Measurements from ENCODE around the gene UBXN7.
"Not testable (repeated sequence)": the region's sequence is repeated elsewhere in the genome, so short reads cannot be mapped to it uniquely, and the experiment has no call there.

The UBXN7 gene, protein sequence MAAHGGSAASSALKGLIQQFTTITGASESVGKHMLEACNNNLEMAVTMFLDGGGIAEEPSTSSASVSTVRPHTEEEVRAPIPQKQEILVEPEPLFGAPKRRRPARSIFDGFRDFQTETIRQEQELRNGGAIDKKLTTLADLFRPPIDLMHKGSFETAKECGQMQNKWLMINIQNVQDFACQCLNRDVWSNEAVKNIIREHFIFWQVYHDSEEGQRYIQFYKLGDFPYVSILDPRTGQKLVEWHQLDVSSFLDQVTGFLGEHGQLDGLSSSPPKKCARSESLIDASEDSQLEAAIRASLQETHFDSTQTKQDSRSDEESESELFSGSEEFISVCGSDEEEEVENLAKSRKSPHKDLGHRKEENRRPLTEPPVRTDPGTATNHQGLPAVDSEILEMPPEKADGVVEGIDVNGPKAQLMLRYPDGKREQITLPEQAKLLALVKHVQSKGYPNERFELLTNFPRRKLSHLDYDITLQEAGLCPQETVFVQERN

DNA sequence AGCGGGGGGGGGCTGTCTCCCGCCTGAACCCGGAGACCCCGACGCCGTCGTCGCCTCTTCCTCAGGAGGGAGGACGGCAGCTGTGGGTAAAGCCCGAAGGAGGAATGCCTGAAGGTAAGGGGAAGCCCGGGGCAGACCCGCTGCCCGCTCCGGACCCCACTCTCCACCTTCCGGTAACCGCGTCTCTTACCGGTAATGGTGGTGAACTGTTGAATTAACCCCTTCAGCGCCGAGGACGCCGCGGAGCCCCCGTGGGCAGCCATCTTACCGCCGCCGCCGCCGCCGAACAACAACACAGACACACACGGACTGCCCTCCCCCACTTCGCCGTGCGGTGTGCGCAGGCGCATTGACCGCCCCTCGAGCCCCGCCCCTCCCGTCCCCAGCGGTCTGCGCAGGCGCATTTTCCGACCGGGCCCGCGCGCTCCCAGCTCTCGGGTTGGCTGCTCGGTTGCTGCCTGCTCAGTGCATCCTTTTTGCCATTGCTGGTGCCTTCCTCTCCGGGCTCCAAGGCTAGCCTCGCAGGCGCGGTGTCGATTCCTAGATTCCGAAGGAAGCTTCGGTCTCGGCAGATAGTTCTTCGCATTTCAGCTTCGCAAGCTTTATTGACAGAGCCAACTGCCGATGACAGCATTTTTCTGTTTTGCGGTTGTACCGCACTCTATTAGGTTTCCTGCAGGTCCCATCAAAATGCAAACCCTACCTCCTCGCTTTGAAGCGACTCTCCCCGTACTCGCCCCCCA, at the start of gene UBXN7:
TSS of gene UBXN7 (minus strand) at position 291 of the 743 bp plus-strand sequence. CDS start at position 263, 28 bp downstream.
- peak; percentile 89 to 98 (median 97) for DNase-seq (ENCODE audit: low read depth in 3 of 3, low spot score in 1 of 3)

DNA sequence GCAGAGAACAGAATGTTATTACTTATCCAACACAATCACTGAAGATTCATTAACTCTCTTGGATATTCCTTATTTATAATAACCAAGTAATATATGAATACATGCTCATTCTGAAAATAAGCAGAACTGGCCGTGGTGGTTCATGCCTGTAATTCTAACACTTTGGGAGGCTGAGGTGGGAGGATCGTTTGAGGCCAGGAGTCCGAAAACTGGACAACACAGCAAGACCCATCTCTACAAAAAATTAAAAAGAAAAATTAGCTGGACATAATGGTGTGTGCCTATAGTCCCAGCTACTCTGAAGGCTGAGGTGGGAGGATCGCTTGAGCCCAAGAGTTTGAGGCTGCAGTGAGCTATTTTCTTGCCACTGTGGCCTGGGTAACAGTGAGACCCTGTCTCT, 45.5 kb upstream of the UBXN7 start:
- DNase-seq (ENCODE audit: low read depth in 3 of 3, low spot score in 1 of 3): no peak

DNA sequence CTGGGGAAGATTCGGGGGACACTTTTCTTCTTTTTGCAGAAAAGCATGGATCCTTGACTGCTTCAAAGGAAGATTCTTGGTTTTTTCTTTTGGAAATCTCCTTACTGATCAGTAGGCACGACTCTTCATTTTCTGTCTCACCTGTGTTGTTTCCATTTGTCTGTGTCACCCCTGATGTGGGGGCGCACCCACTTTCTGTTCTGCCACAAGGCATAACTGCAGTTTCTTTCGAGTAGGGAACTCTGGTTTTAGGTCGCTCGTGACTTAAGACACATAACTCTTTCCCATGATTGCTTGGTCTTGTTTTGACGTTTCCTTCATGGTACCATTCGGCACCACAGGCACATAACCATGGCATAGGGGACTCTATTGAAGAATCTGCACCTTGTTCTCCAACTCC, 40.1 kb upstream of the UBXN7 start:
- no peak for DNase-seq (ENCODE audit: low read depth in 3 of 3, low spot score in 1 of 3)

- DNase-seq (ENCODE audit: low read depth in 3 of 3, low spot score in 1 of 3): no peak
These were observed 39.3 kb upstream of the UBXN7 start for GRCh38 chr3:196471551-196471950.

- DNase-seq (ENCODE audit: low read depth in 3 of 3, low spot score in 1 of 3): not testable (repeated sequence)
These were observed 38.0 kb upstream of the UBXN7 start for GRCh38 chr3:196470182-196470581.

GRCh38 chr3:196463804-196464203, 31.6 kb upstream of the UBXN7 start:
- no peak for DNase-seq (ENCODE audit: low read depth in 3 of 3, low spot score in 1 of 3)

DNA sequence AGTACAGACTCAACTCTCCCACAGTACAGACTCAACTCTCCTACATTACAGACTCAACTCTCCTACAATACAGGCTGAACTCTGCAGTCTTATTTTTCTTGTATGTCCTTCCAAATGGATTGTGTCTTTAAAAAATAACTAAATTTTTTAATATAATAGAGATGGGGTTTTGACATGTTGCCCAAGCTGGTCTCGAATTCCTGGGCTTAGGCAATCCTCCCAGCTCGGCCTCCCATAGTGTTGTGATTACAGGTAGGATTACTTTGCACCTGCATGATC, 31.2 kb upstream of the UBXN7 start:
- DNase-seq (ENCODE audit: low read depth in 3 of 3, low spot score in 1 of 3): no peak

DNA sequence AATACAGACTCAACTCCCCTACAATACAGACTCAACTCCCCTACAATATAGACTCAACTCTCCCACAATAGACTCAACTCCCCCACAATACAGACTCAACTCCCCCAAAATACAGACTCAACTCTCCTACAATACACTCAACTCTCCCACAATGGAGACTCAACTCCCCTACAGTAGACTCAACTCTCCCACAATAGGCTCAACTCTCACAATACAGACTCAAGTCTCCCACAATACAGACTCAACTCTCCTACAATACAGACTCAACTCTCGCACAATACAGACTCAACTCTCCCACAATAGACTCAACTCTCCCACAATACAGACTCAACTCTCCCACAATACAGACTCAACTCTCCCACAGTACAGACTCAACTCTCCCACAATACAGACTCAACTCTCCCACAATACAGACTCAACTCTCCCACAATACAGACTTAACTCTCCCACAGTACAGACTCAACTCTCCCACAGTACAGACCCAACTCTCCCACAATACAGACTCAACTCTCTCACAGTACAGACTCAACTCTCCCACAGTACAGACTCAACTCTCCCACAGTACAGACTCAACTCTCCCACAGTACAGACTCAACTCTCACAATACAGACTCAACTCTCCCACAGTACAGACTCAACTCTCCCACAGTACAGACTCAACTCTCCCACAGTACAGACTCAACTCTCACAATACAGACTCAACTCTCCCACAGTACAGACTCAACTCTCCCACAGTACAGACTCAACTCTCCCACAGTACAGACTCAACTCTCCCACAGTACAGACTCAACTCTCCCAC, 30.7 kb upstream of the UBXN7 start:
- DNase-seq (ENCODE audit: low read depth in 3 of 3, low spot score in 1 of 3): not testable (repeated sequence)

GRCh38 chr3:196458063-196458462, 25.8 kb upstream of the UBXN7 start:
- DNase-seq (ENCODE audit: low read depth in 3 of 3, low spot score in 1 of 3): no peak

DNA sequence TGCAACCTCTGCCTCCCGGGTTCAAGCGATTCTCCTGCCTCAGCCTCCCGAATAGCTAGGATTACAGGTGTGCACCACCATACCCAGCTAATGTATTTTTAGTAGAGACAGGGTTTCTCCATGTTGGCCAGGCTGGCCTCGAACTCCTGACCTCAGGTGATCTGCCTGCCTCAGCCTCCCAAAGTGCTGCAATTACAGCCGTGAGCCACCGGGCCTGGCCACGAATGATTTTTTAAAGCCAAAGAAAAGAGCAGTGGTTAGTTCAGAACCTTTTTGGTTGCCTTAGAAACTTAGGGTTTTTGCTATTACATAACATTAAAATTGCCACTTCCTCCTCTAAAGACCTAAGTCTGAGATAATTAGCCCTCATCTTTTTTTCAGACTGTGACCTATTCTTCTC, 25.2 kb upstream of the UBXN7 start:
- DNase-seq (ENCODE audit: low read depth in 3 of 3, low spot score in 1 of 3): not testable (repeated sequence)

- DNase-seq (ENCODE audit: low read depth in 3 of 3, low spot score in 1 of 3): no peak
These were observed 22.7 kb upstream of the UBXN7 start for GRCh38 chr3:196454935-196455334.

GRCh38 chr3:196445391-196445790, 13.2 kb upstream of the UBXN7 start:
- DNase-seq (ENCODE audit: low read depth in 3 of 3, low spot score in 1 of 3): not testable (repeated sequence)

DNA sequence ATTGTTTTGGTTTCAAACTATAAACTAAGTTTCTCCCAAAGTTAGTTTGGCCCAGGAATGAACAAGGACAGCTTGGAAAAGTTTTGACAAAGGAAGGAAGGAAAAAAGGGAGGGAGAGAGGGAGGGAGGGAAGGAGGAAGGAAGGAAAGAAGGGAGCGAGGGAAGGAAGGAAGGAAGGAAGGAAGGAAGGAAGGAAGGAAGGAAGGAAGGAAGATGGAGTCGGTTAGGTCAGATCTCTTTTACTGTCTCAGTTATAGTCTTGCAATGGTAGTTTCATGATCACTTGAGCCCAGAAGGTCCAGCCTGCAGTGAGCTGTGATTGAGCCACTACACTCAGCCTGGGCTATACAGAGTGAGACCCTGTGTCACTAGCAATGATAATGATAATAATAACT, 12.3 kb upstream of the UBXN7 start:
- no peak for DNase-seq (ENCODE audit: low read depth in 3 of 3, low spot score in 1 of 3)

DNA sequence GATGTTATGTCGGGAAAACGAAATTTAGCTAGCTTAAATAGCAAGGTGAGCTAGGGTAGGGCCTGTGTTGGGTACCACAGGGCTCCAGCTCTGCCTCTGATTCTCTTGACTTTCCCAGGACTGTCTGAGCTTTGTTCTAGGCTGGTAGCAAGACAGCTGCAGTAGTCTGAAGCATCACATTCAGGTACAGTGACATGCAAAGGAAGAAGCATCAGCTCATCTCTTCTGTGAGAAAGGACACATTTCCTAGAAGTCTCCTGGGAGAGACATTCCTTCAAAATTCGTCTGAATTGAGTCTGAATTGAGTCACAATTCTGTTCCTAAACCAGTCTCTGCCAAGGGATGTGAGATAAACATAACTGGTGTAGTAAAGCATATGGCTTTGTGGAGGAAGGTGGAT, 8.5 kb upstream of the UBXN7 start:
- no peak for DNase-seq (ENCODE audit: low read depth in 3 of 3, low spot score in 1 of 3)

DNA sequence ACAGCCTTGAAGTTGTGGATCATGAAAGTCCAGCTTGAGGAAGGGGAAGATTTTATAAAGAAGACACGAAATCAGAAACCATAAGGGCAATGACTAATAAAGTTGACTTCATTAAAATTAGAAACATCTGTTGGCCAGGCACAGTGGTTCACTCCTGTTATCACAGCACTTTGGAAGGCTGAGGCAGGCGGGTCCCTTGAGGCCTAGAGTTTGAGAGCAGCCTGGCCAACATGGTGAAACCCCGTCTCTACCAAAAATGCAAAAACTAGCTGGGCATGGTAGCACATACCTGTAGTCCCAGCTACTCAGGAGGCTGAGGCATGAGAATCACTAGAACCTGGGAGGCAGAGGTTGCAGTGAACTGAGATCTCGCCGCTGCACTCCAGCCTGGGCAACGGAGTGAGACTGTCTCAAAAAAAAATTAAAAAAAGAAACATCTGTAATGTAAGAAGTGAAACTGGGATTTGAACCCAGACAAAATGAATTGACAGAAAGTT, 7.9 kb upstream of the UBXN7 start:
- DNase-seq (ENCODE audit: low read depth in 3 of 3, low spot score in 1 of 3): no peak

DNA sequence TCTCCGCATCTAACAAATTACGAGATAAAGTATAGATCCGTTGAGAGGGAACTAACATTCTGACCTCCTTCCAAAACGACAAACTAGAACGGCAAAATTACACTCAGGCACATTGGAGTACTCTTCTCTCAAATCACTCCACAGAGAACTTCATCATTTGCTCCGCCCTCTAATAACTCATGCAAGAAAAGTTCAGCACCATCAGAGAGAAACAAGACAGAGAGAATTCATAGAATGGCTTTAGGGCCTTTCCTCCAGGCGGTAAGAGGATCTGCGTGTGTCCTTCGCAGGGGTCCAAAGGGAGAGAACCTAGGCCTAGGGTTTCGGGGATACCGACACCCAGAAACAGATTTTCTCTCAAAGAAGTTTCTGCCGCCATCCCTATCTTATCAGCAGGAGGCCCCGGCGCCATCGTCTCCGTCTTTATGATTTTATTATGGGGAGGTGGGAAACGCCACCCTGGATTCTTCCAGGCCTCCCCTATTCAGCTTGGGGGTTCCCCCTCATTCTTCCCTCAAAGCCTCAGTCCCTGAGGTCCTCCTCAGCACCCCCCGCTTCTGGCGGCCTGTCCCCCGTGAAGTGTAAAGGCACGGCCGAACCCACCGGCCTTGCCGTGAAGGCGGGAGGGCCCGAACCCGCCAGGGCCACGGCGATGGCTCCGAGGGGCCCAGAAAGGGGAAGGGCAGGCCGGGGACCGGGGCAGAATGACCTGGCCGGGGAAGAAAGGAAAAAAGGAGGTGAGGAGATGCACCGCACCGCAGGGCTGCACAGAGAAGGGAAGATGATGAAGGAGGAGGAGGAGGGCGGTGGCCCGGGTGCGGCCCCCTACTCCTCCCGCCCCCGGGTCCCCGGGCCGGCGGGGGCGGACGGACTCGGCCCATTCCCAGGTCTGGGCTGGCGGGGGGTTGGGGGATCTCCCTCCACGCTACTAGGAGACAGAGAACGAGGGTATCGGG, 768 bp downstream of the UBXN7 start:
- peak in 1 of 3 donors; percentile 4 for DNase-seq (ENCODE audit: low read depth in 3 of 3, low spot score in 1 of 3)

GRCh38 chr3:196428041-196428440, 4.2 kb downstream of the UBXN7 start:
- no peak for DNase-seq (ENCODE audit: low read depth in 3 of 3, low spot score in 1 of 3)

DNA sequence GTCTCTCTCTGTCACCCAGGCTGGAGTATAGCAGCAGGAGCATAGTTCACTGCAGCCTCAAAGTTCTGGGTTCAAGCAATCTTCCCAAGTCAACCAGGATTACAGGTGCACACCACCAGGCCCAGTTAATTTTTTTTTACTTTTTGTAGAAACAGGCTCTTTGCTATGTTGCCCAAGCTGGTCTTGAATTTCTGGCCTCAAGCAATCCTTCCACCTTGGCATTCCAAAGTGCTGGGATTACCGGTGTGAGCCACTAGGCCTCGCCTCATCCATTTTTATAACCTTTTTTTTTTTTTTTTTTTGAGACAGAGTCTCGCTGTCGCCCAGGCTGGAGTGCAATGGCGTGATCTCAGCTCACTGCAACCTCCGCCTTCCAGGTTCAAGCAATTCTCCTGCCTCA, 7.8 kb downstream of the UBXN7 start:
- DNase-seq (ENCODE audit: low read depth in 3 of 3, low spot score in 1 of 3): not testable (repeated sequence)

DNA sequence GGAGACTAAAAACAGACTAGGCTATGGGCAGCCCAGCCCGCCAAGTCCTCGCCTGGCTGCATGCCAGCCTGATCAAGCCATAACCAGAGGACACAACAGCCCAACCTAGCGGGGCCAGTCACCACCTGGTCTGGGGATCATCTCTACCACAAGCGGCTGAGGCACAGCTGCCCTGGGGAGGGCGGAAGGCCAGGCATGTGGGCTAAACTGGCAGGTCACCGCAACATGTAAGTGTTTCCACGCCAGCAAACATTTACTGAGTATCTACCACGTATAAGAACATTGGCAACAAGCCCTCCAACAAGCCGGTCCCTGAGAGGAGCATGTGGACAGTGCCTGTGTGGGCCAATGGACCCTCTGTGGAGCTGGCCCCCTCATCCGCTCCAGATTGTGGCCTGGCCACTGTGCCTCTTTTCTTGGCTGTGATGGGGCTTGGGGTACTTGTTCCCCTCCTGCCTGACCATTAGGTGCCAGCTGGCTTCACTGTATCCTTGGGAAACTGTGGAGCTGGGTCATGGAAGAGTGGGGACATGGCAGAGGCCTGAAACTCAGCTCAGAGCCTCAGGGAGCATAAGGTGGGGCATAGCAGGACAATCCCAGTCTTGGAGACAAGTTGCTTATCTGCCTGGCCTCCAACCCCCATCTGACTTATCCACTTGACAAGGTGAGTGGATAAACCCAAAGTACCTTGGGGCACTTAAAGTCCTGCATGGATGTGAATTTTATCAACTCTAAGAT, 9.0 kb downstream of the UBXN7 start:
- no peak for DNase-seq (ENCODE audit: low read depth in 3 of 3, low spot score in 1 of 3)

- not testable (repeated sequence) for DNase-seq (ENCODE audit: low read depth in 3 of 3, low spot score in 1 of 3)
These were observed 10.6 kb downstream of the UBXN7 start for GRCh38 chr3:196421668-196422067.
